Glutamatergic neuron (in vitro differentiated cells): ENCODE data around the gene TGM2. TPM values are rescaled to one million over a fixed set of nuclear protein-coding genes. Genes with fewer than 3 reads are reported as not detected.

Experiments used
- DNase-seq: peaks from one replicate; pipeline ENCODE4 v3.0.0; 2022
- H3K27ac Mint-ChIP-seq: one replicate; pipeline ENCODE4 v1.8.0; 2020; ENCODE audit warnings: mild to moderate bottlenecking, mixed read lengths, inconsistent platforms; ENCODE audit not compliant: unreplicated experiment
- H3K27me3 Mint-ChIP-seq: one replicate; pipeline ENCODE4 v1.8.0; 2020; ENCODE audit warnings: mild to moderate bottlenecking, moderate library complexity, mixed read lengths, inconsistent platforms; ENCODE audit not compliant: unreplicated experiment
- H3K36me3 Mint-ChIP-seq: one replicate; pipeline ENCODE4 v1.8.0; 2020; ENCODE audit warnings: mild to moderate bottlenecking, mixed read lengths, inconsistent platforms; ENCODE audit not compliant: unreplicated experiment
- H3K4me1 Mint-ChIP-seq: one replicate; pipeline ENCODE4 v1.8.0; 2020; ENCODE audit warnings: mild to moderate bottlenecking, low read depth, mixed read lengths, inconsistent platforms; ENCODE audit not compliant: unreplicated experiment
- H3K4me3 Mint-ChIP-seq: one replicate; pipeline ENCODE4 v1.8.0; 2020; ENCODE audit warnings: mild to moderate bottlenecking, mixed read lengths, inconsistent platforms; ENCODE audit not compliant: unreplicated experiment
- H3K9me3 Mint-ChIP-seq: one replicate; pipeline ENCODE4 v1.8.0; 2020; ENCODE audit warnings: mild to moderate bottlenecking, moderate library complexity, mixed read lengths, inconsistent platforms; ENCODE audit not compliant: unreplicated experiment
- total RNA-seq: library from RNA; stranded (reverse); fragmentation: NEBNext Ultra II Directional; extraction: Animal tissue kit (Norgen Biotek cat#: 25700); gene quantifications from one replicate; pipeline ENCODE4 v1.2.1, GENCODE V29; 2021; ENCODE audit not compliant: unreplicated experiment
- TF ChIP-seq, protein P1 (sequence below): fragments of 200-600 bp; sonication (generic); IDR thresholded peaks from one replicate; pipeline ENCODE4 v1.5.0; 2021; ENCODE audit not compliant: partially characterized antibody, unreplicated experiment

TGM2 gene
- total RNA-seq, 1 donor from 2014 or later: not detected

GRCh38 chr20:38173237-38174156, 8.4 kb upstream of the TGM2 start:
- TF ChIP-seq, protein P1, sequence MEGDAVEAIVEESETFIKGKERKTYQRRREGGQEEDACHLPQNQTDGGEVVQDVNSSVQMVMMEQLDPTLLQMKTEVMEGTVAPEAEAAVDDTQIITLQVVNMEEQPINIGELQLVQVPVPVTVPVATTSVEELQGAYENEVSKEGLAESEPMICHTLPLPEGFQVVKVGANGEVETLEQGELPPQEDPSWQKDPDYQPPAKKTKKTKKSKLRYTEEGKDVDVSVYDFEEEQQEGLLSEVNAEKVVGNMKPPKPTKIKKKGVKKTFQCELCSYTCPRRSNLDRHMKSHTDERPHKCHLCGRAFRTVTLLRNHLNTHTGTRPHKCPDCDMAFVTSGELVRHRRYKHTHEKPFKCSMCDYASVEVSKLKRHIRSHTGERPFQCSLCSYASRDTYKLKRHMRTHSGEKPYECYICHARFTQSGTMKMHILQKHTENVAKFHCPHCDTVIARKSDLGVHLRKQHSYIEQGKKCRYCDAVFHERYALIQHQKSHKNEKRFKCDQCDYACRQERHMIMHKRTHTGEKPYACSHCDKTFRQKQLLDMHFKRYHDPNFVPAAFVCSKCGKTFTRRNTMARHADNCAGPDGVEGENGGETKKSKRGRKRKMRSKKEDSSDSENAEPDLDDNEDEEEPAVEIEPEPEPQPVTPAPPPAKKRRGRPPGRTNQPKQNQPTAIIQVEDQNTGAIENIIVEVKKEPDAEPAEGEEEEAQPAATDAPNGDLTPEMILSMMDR: no peak
- no peak for DNase-seq
- Mint-ChIP-seq H3K4me1 (peaks cover 11% of the 10 kb centered on the region), H3K27ac (no peak overlapping the region), H3K4me3 (no peak overlapping the region), H3K9me3 (peaks cover 3% of the 10 kb centered on the region), H3K36me3 (no peaks in the 10 kb centered on the region), H3K27me3 (no peaks in the 10 kb centered on the region)

- H3K9me3 Mint-ChIP-seq: no peaks in the 10 kb centered on the region
- no peak overlapping the region for H3K27ac Mint-ChIP-seq
- H3K4me1 Mint-ChIP-seq: peaks cover 11% of the 10 kb centered on the region
Observed at GRCh38 chr20:38172408-38172807, 7.3 kb upstream of the TGM2 start.

DNA sequence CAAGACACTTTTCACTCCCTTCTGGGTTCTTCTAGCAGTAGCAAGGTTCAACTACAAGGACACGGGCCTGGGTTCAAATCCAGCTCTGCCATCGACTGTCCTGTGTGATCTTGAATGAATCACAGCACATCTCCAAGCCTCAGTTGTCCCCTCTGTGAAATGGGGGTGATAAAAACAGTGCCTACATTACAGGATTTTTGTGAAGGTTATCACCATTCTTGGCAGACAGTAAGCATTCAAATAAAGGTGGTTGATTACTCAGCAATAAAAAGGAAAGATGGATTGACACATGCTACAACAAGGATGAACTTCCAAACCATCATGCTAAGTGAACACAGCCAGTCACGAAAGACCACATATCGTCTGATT, 6.6 kb upstream of the TGM2 start:
- no peaks in the 10 kb centered on the region for H3K36me3 Mint-ChIP-seq
- peaks cover 3% of the 10 kb centered on the region for H3K27me3 Mint-ChIP-seq
- DNase-seq: no peak
- no peaks in the 10 kb centered on the region for H3K9me3 Mint-ChIP-seq
- H3K4me3 Mint-ChIP-seq: no peak overlapping the region
- H3K27ac Mint-ChIP-seq: no peak overlapping the region
- H3K4me1 Mint-ChIP-seq: peaks cover 11% of the 10 kb centered on the region
- TF ChIP-seq, protein P1: no peak

More at GRCh38 chr20:38172408-38172807, 7.3 kb upstream of the TGM2 start:
- Mint-ChIP-seq H3K4me3 (no peak overlapping the region), H3K36me3 (no peaks in the 10 kb centered on the region), H3K27me3 (peaks cover 3% of the 10 kb centered on the region)
- TF ChIP-seq, protein P1: no peak
- no peak for DNase-seq

GRCh38 chr20:38170826-38171674, 6.0 kb upstream of the TGM2 start:
- DNase-seq: no peak
- H3K36me3 Mint-ChIP-seq: no peaks in the 10 kb centered on the region
- H3K27me3 Mint-ChIP-seq: peaks cover 3% of the 10 kb centered on the region
- no peaks in the 10 kb centered on the region for H3K9me3 Mint-ChIP-seq
- TF ChIP-seq, protein P1: no peak
- peaks cover 11% of the 10 kb centered on the region for H3K4me1 Mint-ChIP-seq
- H3K4me3 Mint-ChIP-seq: no peak overlapping the region
- H3K27ac Mint-ChIP-seq: no peak overlapping the region
